GM18520 (cell line): ENCODE measurements around the gene ALDH2.
"Not testable (repeated sequence)": the region's sequence is repeated elsewhere in the genome, so short reads cannot be mapped to it uniquely, and the experiment has no call there.

Experiments used
- ATAC-seq: cut with Tn5 transposase; IDR thresholded peaks from one replicate; pipeline ENCODE4 v1.9.1; 2021; ENCODE audit not compliant: unreplicated experiment

ALDH2 gene

GRCh38 chr12:111785651-111786050 lies 18.9 kb downstream of the ALDH2 start:
- ATAC-seq: no peak

GRCh38 chr12:111788178-111788654 lies 21.5 kb downstream of the ALDH2 start:
- ATAC-seq: no peak

GRCh38 chr12:111789779-111790178 lies 23.0 kb downstream of the ALDH2 start:
- ATAC-seq: no peak

GRCh38 chr12:111791507-111791906 lies 24.8 kb downstream of the ALDH2 start:
- ATAC-seq: no peak

GRCh38 chr12:111792155-111792855 lies 25.6 kb downstream of the ALDH2 start:
- ATAC-seq: no peak

GRCh38 chr12:111792856-111793235 lies 26.1 kb downstream of the ALDH2 start:
- ATAC-seq: no peak

- no peak for ATAC-seq
Observed at GRCh38 chr12:111798182-111798581, 31.4 kb downstream of the ALDH2 start.

GRCh38 chr12:111799758-111800157 lies 33.0 kb downstream of the ALDH2 start:
- no peak for ATAC-seq

- ATAC-seq: no peak
Observed at GRCh38 chr12:111803038-111803626, 36.4 kb downstream of the ALDH2 start.

GRCh38 chr12:111803851-111804250 lies 37.1 kb downstream of the ALDH2 start:
- no peak for ATAC-seq

- no peak for ATAC-seq
Observed at GRCh38 chr12:111806304-111806703, 39.6 kb downstream of the ALDH2 start.

GRCh38 chr12:111807232-111807631 lies 40.5 kb downstream of the ALDH2 start:
- no peak for ATAC-seq

GRCh38 chr12:111812881-111813741 lies 46.4 kb downstream of the ALDH2 start:
- ATAC-seq: peak; percentile 70

- no peak for ATAC-seq
Observed at GRCh38 chr12:111816065-111816615, 49.4 kb downstream of the ALDH2 start.

- not testable (repeated sequence) for ATAC-seq
Observed at GRCh38 chr12:111816898-111817297, 50.2 kb downstream of the ALDH2 start.

- ATAC-seq: no peak
Observed at GRCh38 chr12:111818340-111818739, 51.6 kb downstream of the ALDH2 start.

- no peak for ATAC-seq
Observed at GRCh38 chr12:111819191-111820158, 52.7 kb downstream of the ALDH2 start.

- not testable (repeated sequence) for ATAC-seq
Observed at GRCh38 chr12:111820828-111821227, 54.1 kb downstream of the ALDH2 start.

GRCh38 chr12:111822886-111823285 lies 56.2 kb downstream of the ALDH2 start:
- no peak for ATAC-seq

- ATAC-seq: no peak
Observed at GRCh38 chr12:111823891-111824290, 57.2 kb downstream of the ALDH2 start.
